HFFc6 (cell line): ENCODE data around the gene SMTNL1. TPM values are rescaled to one million over a fixed set of nuclear protein-coding genes. Genes with fewer than 3 reads are reported as not detected.
A peak's percentile ranks its signal among the peaks of the same experiment; 100 is the strongest.

Source experiments
- DNase-seq: peaks from one replicate; pipeline ENCODE4 v3.0.0-alpha.2; 2018
- H3K27ac Mint-ChIP-seq: 2 replicates; pipeline ENCODE4 v1.8.0; 2020; ENCODE audit warnings: mild to moderate bottlenecking, mixed read lengths
- H3K27me3 Mint-ChIP-seq: 2 replicates; pipeline ENCODE4 v1.8.0; 2021; ENCODE audit warnings: mild to moderate bottlenecking, moderate library complexity, mixed read lengths; ENCODE audit not compliant: insufficient read depth
- H3K36me3 Mint-ChIP-seq: 2 replicates; pipeline ENCODE4 v1.8.0; 2021; ENCODE audit warnings: low read depth, mixed read lengths
- H3K4me1 Mint-ChIP-seq: 2 replicates; pipeline ENCODE4 v1.8.0; 2020; ENCODE audit warnings: low read depth, mixed read lengths
- H3K4me3 Mint-ChIP-seq: 2 replicates; pipeline ENCODE4 v1.8.0; 2020; ENCODE audit warnings: mild to moderate bottlenecking, moderate library complexity, mixed read lengths
- H3K9me3 Mint-ChIP-seq: 2 replicates; pipeline ENCODE4 v1.8.0; 2020; ENCODE audit warnings: mild to moderate bottlenecking, mixed read lengths
- long read RNA-seq: library from polyadenylated mRNA; unstranded; transcript quantifications from one replicate; pipeline ENCODE4 v2.0.0, GENCODE V29; 2019
- total RNA-seq, 6 experiments: library from RNA; stranded (reverse); fragmentation: NEBNext Ultra II Directional; extraction: Animal tissue kit (Norgen Biotek cat#: 25700); gene quantifications; 2 replicates in 1 of 6; 3 replicates in 5 of 6; pipeline ENCODE4 v1.2.3, GENCODE V29; 2021
- TF ChIP-seq, protein P1 (sequence below): fragments of 200-600 bp; sonication (generic); IDR thresholded peaks from 2 replicates; pipeline ENCODE4 v1.5.0; 2021; ENCODE audit warnings: antibody characterized with exemption, mild to moderate bottlenecking

The SMTNL1 gene
- total RNA-seq = not detected
- long read RNA-seq = 0 reads

- Mint-ChIP-seq H3K36me3 (no peaks in the 10 kb centered on the region), H3K9me3 (no peaks in the 10 kb centered on the region), H3K4me3 (no peak within 1 kb of the TSS), H3K27me3 (peaks cover 26% of the 10 kb centered on the region), H3K27ac (no peak within 1 kb of the TSS), H3K4me1 (peaks cover 14% of the 10 kb centered on the region)
- DNase-seq = no peak
- TF ChIP-seq, protein P1, sequence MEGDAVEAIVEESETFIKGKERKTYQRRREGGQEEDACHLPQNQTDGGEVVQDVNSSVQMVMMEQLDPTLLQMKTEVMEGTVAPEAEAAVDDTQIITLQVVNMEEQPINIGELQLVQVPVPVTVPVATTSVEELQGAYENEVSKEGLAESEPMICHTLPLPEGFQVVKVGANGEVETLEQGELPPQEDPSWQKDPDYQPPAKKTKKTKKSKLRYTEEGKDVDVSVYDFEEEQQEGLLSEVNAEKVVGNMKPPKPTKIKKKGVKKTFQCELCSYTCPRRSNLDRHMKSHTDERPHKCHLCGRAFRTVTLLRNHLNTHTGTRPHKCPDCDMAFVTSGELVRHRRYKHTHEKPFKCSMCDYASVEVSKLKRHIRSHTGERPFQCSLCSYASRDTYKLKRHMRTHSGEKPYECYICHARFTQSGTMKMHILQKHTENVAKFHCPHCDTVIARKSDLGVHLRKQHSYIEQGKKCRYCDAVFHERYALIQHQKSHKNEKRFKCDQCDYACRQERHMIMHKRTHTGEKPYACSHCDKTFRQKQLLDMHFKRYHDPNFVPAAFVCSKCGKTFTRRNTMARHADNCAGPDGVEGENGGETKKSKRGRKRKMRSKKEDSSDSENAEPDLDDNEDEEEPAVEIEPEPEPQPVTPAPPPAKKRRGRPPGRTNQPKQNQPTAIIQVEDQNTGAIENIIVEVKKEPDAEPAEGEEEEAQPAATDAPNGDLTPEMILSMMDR = no peak
These were observed at the start of gene SMTNL1 for GRCh38 chr11:57536947-57537619. Gene SMTNL1, plus strand, starts transcription at chr11:57537595. Its CDS starts 5,048 bp downstream, at chr11:57542643.

- no peaks in the 10 kb centered on the region for H3K36me3 Mint-ChIP-seq
- H3K27ac Mint-ChIP-seq = no peak overlapping the region
- H3K4me3 Mint-ChIP-seq = no peak overlapping the region
- peaks cover 14% of the 10 kb centered on the region for H3K4me1 Mint-ChIP-seq
- H3K9me3 Mint-ChIP-seq = no peaks in the 10 kb centered on the region
- peaks cover 3% of the 10 kb centered on the region for H3K27me3 Mint-ChIP-seq
- TF ChIP-seq, protein P1 = no peak
- no peak for DNase-seq
These were observed 49.3 kb upstream of the SMTNL1 start for GRCh38 chr11:57487920-57488659.

GRCh38 chr11:57490456-57491248 lies 46.7 kb upstream of the SMTNL1 start:
- DNase-seq = peak; percentile 35
- H3K27ac Mint-ChIP-seq = no peak overlapping the region
- H3K9me3 Mint-ChIP-seq = no peaks in the 10 kb centered on the region
- no peak overlapping the region for H3K4me3 Mint-ChIP-seq
- no peaks in the 10 kb centered on the region for H3K27me3 Mint-ChIP-seq
- H3K4me1 Mint-ChIP-seq = peaks cover 12% of the 10 kb centered on the region
- TF ChIP-seq, protein P1 = no peak
- no peaks in the 10 kb centered on the region for H3K36me3 Mint-ChIP-seq

DNA sequence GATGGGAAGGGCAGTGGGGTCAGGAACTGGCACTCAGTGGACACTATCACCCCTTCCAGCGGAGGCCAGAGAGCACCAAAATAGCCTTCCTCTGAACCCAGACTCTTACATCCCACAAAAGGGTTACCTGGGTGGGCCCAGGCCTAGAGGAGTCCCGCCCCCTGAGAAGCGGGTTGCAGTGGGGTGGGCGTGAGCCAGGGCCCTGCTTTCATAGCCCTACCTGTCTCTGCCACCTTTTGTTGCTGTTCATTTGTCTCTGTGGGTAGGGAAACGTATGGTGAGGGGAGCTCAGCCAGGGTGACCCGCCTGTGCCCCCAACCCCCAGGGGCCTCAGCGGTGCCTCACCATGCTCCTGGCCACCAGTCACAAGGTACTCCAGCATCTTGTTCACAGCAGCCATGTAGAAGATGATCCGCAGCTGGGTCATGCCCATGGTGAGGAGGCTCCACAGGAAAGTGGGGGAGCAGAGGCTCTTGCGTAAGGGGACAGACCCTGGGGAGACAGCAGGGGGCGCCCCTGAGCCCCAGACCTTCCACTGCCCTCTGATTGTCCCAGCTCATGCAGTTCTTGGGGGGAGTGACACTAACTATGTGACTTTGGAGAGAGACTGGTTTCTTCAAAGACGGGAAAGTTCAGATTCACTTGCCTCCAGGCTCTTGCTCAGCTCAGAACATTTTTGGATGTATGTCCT lies 45.9 kb upstream of the SMTNL1 start:
- Mint-ChIP-seq H3K9me3 (no peaks in the 10 kb centered on the region), H3K27ac (no peak overlapping the region), H3K27me3 (no peaks in the 10 kb centered on the region), H3K36me3 (no peaks in the 10 kb centered on the region), H3K4me3 (no peak overlapping the region), H3K4me1 (peaks cover 8% of the 10 kb centered on the region)
- TF ChIP-seq, protein P1 = peak; percentile 83
- DNase-seq = no peak
